ENCODE results near the gene INSYN2B.

- TF ChIP-seq POLR2A (IDR thresholded peaks at IDR 0.05) = no peak
- TF ChIP-seq CTCF (IDR thresholded peaks at IDR 0.05) = no peak
- TF ChIP-seq EP300 (IDR thresholded peaks at IDR 0.05) = no peak
These were observed 78.4 kb downstream of the INSYN2B start for GRCh38 chr5:169901896-169902295.

All from ovary (tissue), 3 donors.